ENCODE results near the gene ITPK1.

Gene ITPK1

DNA sequence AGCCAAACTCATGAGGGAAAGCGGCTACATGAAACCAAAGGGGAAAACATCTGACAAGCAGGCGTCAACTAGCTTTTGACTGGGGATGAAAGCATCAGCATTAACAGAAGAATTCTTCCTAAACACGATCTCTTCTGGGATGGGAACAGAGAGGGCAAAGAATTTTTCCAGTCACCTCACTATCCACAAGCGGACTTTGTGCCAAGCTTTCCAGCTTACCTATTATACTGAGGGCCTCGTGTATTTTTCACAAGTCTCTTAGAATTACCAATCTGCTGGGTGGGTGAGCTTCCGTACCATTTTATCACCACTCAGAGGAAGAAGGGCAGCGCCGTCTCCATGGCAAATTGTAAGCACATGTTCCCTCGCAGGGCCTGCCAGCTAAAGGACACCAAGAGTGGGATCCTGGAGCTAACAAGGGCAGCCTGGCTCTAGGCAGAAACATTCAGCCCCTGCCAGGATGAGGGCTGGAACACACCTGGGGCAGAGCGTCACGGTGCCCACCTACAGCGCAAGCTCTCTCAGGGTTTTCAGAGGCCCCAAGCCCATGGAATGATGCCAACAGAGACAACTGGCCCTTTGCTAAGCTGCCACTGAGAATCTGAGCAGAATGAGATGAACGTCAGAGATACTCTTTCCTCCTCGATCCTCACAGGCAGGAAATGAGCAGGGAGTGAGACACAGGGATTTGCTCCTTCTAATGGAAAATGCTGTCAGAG lies 118.2 kb downstream of the ITPK1 start:
- H3K36me3 Mint-ChIP-seq (ENCODE audit: low read depth), result peaks cover 43% of the 10 kb centered on the region
- no peaks in the 10 kb centered on the region for H3K27me3 Mint-ChIP-seq
- H3K4me1 Mint-ChIP-seq (ENCODE audit: low read depth), result no peaks in the 10 kb centered on the region
- H3K4me3 Mint-ChIP-seq, result no peak overlapping the region
- DNase-seq, result no peak
- no peak overlapping the region for H3K27ac Mint-ChIP-seq
- H3K9me3 Mint-ChIP-seq, result no peaks in the 10 kb centered on the region

DNA sequence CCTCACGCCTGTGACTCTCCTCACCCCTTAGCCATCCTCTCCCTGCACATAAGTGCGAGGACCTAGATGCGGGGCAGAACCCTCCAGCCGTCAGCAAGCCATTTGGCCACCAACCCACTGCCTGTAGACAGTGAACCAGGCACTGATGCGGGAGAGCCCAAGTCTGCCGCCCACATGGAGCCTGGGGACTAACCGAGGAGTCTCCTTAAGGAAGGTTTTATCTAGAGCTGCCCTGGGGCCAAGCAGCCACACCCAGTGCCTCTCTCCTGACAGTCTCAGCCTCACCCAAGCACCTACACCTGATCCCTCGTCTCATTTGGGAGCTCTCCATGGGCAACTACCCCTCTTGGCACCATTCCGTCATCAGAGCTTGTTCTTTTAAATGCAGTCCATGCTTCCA lies 120.1 kb downstream of the ITPK1 start:
- no peak for DNase-seq
- Mint-ChIP-seq H3K27me3 (no peaks in the 10 kb centered on the region), H3K4me1 (ENCODE audit: low read depth) (no peaks in the 10 kb centered on the region), H3K9me3 (no peaks in the 10 kb centered on the region), H3K36me3 (ENCODE audit: low read depth) (peaks cover 52% of the 10 kb centered on the region), H3K27ac (no peak overlapping the region), H3K4me3 (no peak overlapping the region)

DNA sequence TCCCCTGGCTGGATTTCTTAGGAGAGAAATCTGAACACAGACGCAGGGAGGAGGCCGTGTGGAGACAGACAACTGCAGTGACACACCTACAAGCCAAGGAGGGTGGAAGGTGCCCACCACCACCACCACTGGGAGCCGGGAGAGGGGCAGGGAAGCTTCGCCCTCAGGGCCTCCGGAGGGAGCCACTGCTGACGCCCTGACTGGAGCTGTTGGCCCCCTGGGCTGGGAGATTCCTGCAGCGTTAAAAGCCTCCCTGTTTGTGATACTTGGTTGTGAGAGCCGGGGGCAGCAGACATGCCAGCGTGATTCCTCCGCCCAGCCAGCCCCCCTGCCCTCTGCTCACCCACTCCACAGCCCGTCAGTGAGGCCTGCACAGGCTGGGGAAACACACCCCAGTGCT lies 120.8 kb downstream of the ITPK1 start:
- no peak for DNase-seq
- Mint-ChIP-seq H3K36me3 (ENCODE audit: low read depth) (peaks cover 52% of the 10 kb centered on the region), H3K27ac (no peak overlapping the region), H3K4me3 (no peak overlapping the region), H3K27me3 (no peaks in the 10 kb centered on the region), H3K9me3 (no peaks in the 10 kb centered on the region), H3K4me1 (ENCODE audit: low read depth) (no peaks in the 10 kb centered on the region)

DNA sequence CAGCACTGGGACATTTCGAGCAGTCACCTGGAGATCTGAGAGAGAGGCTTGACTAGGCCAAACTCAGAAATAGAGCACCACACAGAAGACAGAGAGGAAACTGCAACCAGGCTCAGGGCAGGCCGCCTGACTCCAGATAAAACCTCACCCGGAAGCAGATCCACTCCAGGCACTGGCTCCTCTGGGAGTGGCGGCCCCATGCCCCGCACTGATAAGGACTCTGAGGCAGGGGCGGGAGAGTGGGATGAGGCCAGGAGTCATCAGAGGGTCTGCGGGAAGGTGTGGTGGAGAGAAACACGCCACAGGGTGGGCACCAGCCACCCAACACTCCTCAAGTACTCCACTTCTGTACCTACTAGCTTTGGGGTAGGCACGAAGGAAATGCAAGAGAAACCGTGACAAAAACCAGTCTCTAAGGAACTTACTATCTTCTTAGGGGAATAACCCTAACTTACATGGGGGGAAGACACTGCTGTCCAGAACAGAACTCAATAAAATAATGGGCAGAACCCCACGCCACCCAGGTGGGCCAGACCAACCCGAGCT lies 121.5 kb downstream of the ITPK1 start:
- Mint-ChIP-seq H3K36me3 (ENCODE audit: low read depth) (peaks cover 50% of the 10 kb centered on the region), H3K27ac (no peak overlapping the region), H3K9me3 (no peaks in the 10 kb centered on the region), H3K4me3 (no peak overlapping the region), H3K27me3 (no peaks in the 10 kb centered on the region), H3K4me1 (ENCODE audit: low read depth) (no peaks in the 10 kb centered on the region)
- DNase-seq, result no peak

DNA sequence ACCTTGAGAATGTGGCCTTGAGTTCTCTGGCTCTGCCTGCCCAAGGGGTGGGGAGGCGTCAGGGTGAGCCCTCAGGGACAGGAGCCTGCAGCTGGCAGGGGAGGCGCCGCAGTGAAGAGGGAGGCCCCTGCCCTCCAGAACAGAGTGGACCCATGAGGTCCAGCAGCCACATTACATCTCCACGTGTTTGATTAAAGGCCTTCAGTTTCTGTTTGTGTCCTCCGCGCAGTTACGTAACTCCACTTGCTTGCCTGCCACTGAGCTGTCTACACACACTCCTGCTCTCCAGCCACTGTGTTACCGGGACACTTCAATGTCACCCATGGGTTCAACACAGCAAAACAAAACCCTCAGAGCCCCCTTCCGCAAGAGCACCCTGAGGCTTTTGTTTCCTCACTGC lies 122.4 kb downstream of the ITPK1 start:
- Mint-ChIP-seq H3K4me3 (no peak overlapping the region), H3K27me3 (no peaks in the 10 kb centered on the region), H3K36me3 (ENCODE audit: low read depth) (peaks cover 52% of the 10 kb centered on the region), H3K9me3 (no peaks in the 10 kb centered on the region), H3K27ac (no peak overlapping the region), H3K4me1 (ENCODE audit: low read depth) (no peaks in the 10 kb centered on the region)
- no peak for DNase-seq

DNA sequence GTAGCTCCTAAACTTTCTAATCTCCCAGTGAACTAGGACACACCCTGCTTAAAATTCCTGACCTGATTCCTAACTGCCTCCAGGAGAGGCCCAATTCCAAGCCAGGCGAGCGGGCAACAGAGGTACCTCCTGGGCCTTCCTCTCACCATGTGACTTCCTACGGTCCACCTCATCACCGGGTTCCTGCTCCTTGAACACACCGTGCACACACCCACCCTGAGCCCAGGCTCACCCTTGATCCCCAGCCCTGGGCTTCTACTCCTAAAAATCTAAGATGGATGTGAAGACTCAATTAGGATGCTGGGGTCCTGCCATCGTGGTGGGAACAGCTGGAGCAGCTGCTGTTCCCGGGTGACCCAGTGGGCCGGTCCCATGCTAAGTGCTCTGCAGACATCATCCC lies 124.2 kb downstream of the ITPK1 start:
- H3K27me3 Mint-ChIP-seq, result no peaks in the 10 kb centered on the region
- no peak for DNase-seq
- no peak overlapping the region for H3K27ac Mint-ChIP-seq
- no peak overlapping the region for H3K4me3 Mint-ChIP-seq
- no peaks in the 10 kb centered on the region for H3K9me3 Mint-ChIP-seq
- peaks cover 41% of the 10 kb centered on the region for H3K36me3 Mint-ChIP-seq (ENCODE audit: low read depth)
- no peaks in the 10 kb centered on the region for H3K4me1 Mint-ChIP-seq (ENCODE audit: low read depth)

DNA sequence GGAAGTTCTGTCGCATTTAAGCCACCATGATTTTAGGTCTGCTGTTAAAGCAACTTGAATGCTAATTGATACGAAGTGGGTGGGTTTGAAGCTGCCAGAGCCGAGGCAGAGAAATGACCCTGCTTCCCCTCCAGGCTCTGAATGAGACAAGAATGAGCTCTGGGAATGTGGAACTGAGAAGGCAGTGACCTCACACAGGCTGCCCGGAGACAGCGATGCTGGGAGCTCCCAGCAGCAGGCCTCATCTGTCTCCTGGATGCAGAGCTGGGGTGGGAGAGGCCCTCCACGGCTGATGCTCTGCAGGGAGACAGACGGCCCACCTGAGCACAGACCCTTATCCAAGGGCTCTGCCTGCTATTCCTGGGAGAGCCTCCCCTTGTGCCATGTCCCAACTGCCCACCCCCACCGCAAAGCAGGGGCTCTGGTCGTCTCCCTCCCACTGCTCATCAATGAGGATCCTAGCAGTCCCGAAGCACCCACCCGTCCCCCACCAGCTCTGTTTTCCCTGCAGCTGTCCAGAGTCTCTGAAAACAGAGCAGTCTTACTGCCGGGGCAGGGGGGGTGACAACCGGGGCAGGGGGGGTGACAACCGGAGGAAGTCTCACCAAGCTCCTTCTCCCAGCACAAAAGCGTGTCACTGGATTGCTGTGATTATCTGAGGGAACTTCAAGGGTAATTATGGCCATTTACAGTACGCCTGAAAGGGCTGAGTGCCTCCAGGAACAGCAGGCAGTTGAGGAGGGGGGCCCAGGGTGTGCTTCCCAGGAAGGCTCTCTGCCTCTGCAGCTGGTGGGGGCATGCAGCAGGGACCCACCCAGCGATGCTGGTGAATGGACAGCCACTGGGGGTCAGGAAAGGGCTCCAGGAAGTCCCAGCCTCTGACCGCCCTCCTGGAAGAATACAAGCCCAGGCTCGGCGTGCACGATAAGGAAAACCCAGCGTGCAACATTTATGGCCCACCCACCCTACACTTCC lies 125.0 kb downstream of the ITPK1 start:
- Mint-ChIP-seq H3K9me3 (no peaks in the 10 kb centered on the region), H3K27me3 (no peaks in the 10 kb centered on the region), H3K4me1 (ENCODE audit: low read depth) (no peaks in the 10 kb centered on the region), H3K36me3 (ENCODE audit: low read depth) (peaks cover 39% of the 10 kb centered on the region), H3K27ac (no peak overlapping the region), H3K4me3 (no peak overlapping the region)
- no peak for DNase-seq

DNA sequence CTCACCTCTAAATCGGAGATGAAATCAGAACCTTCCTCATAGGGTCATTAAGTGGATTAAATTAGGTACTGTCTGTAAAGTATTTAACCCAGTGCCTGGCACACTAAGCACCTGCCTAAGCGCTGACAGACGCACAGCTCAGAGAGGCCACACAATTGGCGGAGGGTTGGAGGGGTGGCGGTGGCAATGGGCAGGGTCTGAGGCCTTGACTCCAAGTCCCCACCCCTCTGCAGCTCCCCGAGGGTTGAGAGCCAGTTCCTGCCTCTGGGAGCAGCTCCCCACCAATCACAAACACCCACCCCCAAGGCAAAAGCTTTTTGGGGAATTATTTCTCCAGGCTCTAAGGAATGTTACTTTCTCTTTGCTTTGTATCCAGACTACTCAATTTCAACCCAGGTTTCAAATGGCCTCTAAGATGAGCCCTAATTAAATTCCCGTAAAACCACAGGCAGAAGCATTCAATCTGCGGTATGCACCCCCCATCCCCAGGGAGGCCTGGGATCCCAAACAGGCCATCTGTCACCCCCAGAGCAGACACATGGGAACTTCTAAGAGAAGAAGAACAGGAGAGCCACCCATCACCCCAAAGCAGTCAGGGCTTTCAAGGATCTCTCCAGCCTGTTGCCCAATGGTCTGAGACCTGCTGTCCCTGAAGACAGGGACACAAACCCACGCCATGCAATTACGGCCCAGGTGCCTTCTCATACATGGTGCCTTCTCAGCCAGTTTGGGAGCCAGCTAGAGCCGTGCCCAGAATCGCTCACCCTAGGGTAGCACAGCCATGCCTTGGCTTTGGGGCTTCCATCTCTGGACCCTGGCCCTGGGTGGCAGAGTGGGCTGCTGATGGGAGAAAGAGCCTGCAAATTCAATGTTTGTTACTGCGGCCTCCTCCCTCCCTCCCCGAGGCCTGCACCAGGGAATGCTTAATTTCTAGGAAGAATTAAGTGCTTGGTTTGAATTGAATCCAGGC lies 126.7 kb downstream of the ITPK1 start:
- no peak overlapping the region for H3K27ac Mint-ChIP-seq
- no peak for DNase-seq
- no peak overlapping the region for H3K4me3 Mint-ChIP-seq
- peaks cover 4% of the 10 kb centered on the region for H3K4me1 Mint-ChIP-seq (ENCODE audit: low read depth)
- peaks cover 41% of the 10 kb centered on the region for H3K36me3 Mint-ChIP-seq (ENCODE audit: low read depth)
- no peaks in the 10 kb centered on the region for H3K27me3 Mint-ChIP-seq
- H3K9me3 Mint-ChIP-seq, result no peaks in the 10 kb centered on the region

DNA sequence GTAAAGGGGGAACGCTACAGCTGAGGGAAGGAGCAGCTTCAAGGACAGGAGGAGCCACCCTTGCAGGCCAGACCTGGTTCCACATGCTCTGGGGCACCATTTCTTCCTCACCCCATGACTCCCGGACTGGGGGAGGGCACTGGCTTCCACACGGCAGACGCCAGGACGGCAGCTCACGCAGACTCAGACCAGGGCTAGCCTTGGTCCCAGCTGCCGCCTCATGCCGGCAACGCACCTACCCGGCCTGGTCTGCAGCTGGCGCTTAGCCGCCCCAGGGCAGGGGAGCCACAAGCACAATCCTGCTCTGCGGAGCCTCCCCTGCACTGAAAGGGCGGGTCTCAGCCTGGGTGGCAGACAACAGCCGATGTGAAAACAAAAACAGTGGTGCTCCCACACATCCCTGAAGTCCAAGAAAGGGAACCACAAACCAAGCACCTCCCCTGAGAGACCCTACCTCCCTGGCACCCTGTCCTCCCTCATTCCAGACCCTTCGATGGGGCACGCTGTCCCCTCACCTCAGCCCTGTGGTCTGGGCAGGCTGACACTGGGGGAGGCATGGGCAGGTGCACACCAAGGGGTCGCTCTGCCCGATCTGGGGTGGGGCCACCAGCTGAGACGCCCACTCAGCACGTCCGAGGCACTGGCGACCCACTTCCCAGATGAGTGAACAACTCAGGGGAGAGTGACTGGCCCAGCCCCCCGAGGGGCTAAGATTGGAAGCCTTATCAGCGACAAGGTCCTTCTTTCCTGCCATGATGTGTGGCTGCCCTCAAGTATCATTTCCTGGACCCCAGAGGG lies 127.8 kb downstream of the ITPK1 start:
- Mint-ChIP-seq H3K4me3 (no peak overlapping the region), H3K4me1 (ENCODE audit: low read depth) (peaks cover 4% of the 10 kb centered on the region), H3K27ac (no peak overlapping the region), H3K27me3 (no peaks in the 10 kb centered on the region), H3K36me3 (ENCODE audit: low read depth) (peaks cover 41% of the 10 kb centered on the region), H3K9me3 (no peaks in the 10 kb centered on the region)
- no peak for DNase-seq

DNA sequence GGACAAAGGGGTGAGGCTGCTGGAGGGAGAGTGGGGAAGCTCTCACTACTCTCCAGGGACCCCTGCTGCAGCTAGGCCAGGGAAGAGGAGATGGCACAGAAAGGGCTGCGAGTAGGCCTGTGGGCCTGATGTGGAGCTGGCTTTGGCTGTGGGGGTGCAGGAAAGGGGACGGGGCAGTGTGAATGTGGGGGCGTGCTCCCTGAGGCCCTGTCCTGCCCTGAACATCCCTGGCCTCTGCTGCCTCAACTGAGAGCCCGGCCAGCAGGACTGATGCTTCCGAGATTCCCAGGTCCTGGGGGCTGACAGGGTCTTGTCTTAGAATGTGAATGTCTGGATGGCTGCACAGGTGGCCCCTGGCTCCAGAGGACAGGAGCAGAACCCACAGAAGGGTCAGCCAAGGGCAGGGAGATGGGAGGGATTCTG lies 128.6 kb downstream of the ITPK1 start:
- Mint-ChIP-seq H3K9me3 (peaks cover 5% of the 10 kb centered on the region), H3K27me3 (no peaks in the 10 kb centered on the region), H3K36me3 (ENCODE audit: low read depth) (peaks cover 44% of the 10 kb centered on the region), H3K4me1 (ENCODE audit: low read depth) (peaks cover 4% of the 10 kb centered on the region), H3K4me3 (no peak overlapping the region), H3K27ac (no peak overlapping the region)
- no peak for DNase-seq

DNA sequence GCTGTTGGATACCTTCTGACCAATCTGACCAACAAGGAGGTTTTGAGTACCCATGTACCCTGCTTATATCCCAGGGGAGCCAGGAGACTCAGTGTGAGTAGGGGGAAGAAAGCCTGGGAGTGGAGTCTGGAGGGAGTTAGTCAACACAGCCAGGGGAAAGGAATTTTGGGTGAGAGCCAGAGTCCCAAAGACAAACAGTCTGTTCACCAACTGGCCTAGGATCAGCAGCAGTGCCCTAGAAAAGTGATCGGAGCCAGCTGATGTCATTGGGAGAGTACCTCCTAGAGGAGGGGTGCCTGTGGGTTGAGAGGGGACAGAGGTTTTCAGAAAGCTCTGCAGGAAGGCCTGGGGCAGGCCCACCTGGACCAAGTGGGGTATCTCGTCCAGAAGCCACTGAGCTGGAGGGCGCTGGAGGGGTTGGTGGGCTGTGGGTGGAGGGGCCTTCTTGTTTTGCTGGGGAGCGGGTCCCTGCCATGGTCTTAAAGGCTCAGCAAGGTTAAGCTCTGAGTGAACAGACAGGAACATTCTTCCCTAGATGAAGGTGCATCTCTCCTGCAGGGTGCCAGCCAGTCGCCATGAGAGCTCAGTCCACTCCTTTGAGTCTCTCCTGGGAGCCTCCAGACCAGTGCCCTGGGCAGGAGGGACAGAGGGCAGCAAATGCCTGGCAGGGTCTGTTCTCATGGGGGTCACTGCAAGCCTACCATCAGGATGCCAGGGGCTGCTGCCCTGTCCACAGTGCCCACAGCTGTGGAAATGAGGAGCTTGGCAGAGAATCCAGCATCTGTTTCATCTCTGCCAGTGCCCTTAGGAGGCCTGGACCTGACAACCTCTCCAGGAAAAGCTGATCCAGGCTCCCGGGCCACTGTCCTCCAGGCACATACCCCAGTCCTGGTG lies 129.2 kb downstream of the ITPK1 start:
- peaks cover 7% of the 10 kb centered on the region for H3K9me3 Mint-ChIP-seq
- no peak overlapping the region for H3K27ac Mint-ChIP-seq
- DNase-seq, result no peak
- peaks cover 44% of the 10 kb centered on the region for H3K36me3 Mint-ChIP-seq (ENCODE audit: low read depth)
- H3K4me1 Mint-ChIP-seq (ENCODE audit: low read depth), result peaks cover 4% of the 10 kb centered on the region
- no peak overlapping the region for H3K4me3 Mint-ChIP-seq
- no peaks in the 10 kb centered on the region for H3K27me3 Mint-ChIP-seq

DNA sequence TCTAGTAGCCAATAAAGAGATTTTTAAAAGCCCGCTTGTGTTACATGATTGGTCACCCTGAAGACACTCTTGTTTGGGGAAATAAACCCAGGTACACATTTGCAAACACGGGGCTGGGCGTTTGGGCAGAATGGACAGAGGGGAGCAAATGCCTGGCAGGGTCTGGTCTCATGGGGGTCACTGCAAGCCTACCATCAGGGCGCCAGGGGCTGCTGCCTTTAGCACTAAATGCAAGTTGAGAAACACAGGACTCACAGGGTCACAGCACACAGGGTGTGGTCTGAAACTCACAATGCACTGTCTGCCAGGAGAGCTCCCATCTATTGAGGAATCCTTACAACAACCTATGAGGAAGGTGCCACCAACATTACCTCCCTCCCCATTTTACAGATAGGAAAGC lies 130.2 kb downstream of the ITPK1 start:
- Mint-ChIP-seq H3K4me3 (no peak overlapping the region), H3K36me3 (ENCODE audit: low read depth) (peaks cover 52% of the 10 kb centered on the region), H3K27ac (no peak overlapping the region), H3K27me3 (no peaks in the 10 kb centered on the region), H3K4me1 (ENCODE audit: low read depth) (peaks cover 4% of the 10 kb centered on the region), H3K9me3 (peaks cover 13% of the 10 kb centered on the region)
- no peak for DNase-seq

DNA sequence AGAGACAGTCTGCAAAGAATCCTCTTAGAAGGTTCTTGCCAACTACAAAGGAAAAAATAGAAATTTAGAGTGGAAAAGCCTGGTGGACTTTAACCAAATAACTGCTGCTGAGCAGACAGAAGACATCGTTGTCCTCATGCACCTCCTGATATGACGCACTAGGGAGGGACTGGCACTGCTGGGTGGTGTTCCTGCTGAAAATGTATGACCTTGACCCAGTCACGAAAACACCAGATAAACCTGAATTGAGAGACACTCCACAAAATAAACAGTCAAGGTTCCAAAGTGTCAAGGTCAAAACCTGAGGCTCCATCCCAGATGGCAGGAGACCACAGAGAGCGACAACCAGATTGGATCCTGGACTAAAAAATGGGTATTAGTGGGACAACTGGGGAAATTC lies 130.8 kb downstream of the ITPK1 start:
- H3K4me1 Mint-ChIP-seq (ENCODE audit: low read depth), result peaks cover 4% of the 10 kb centered on the region
- H3K27ac Mint-ChIP-seq, result no peak overlapping the region
- no peak for DNase-seq
- H3K9me3 Mint-ChIP-seq, result peaks cover 13% of the 10 kb centered on the region
- H3K27me3 Mint-ChIP-seq, result no peaks in the 10 kb centered on the region
- no peak overlapping the region for H3K4me3 Mint-ChIP-seq
- peaks cover 55% of the 10 kb centered on the region for H3K36me3 Mint-ChIP-seq (ENCODE audit: low read depth)

Measured in activated T-cell treated with anti-CD3 and anti-CD28 coated beads, Interleukin-2, amount 50 U/mL, for 24 hours (primary cell).